HG03135 (cell line): ENCODE results near the gene DNAJC30.
"Not testable (repeated sequence)": the region's sequence is repeated elsewhere in the genome, so short reads cannot be mapped to it uniquely, and the experiment has no call there.

Experiments
- ATAC-seq: cut with Tn5 transposase; IDR thresholded peaks from one replicate; pipeline ENCODE4 v1.9.1; 2021; ENCODE audit warnings: mild to moderate bottlenecking, moderate library complexity; ENCODE audit not compliant: unreplicated experiment

DNAJC30 gene

DNA sequence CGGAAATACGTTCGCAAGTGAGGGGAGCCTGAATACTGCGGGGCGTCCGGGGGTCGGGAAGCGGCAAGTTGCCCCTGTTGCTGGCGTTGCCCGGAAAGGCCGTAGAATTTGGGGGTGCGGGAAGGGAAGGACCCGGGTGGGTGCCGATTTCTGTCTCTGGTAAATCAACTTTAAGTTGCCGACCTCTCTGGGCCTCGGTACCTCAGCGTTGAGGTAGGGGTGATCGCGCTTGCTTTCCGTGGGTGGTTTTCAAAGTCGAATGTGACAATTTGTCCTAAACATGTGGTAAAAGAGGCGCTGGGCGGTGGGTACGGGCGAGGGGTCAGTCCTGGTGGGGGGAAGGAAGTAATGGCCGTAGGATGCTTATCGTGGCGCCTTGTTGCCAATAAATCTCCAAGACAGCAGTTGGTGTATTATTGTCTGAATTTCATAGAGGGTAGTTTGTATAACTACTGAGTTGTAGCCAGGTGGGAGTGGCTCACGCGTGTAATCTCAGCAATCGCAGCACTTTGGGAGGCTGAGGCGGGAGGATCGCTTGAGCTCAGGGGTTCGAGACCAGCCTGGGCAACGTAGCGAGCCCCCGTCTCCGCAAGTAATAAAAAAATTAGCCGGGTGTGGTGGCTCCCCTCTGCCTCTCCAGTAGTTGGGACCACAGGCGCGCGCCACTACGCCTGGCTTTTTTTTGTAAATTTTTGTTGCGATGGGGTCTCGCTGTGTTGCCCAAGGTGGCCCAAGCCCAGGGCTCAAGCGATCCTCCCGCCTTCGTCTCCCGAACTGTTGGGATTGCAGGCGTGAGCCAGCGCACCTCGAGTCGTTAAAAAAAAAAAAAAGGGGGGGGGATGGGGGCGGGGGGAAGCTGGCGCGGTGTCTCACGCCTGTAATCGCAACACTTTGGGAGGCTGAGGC is 788 bp upstream of the DNAJC30 start:
- ATAC-seq = peak; percentile 8

DNA sequence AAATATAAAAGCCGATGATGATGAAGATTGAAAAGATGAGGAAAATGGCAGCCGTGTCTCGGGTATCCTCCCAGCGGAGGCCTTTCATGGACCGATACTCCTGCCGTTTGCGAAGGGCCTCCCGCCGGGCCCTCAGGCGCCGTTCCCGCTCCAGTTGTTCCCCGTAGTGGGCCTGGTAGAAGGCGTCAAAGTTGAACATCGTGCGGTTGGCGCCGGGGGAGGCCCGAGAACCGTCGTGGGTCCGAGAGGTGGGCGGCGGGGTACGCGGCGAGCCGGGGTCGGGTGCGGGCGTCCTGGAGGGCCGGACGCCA is 553 bp downstream of the DNAJC30 start:
- ATAC-seq = no peak

GRCh38 chr7:73681031-73681430 is 2.2 kb downstream of the DNAJC30 start:
- no peak for ATAC-seq

DNA sequence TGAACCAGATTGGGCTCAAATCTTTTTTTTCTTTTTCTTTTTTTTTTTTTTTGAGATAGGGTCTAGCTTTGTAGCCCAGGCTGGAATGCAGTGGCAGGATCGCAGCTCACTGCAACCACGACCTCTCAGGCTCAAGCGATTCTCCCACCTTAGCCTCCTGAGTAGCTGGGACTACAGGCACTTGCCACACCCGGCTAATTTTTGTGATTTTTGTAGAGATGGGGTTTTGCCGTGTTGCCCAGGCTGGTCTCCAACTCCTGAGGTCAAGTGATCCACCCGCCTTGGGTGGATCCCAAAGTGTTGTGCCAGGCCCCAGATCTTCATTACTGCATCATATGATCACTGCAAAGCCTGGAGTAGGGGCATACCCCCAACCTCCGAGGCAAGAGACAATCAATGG is 2.8 kb downstream of the DNAJC30 start:
- no peak for ATAC-seq

DNA sequence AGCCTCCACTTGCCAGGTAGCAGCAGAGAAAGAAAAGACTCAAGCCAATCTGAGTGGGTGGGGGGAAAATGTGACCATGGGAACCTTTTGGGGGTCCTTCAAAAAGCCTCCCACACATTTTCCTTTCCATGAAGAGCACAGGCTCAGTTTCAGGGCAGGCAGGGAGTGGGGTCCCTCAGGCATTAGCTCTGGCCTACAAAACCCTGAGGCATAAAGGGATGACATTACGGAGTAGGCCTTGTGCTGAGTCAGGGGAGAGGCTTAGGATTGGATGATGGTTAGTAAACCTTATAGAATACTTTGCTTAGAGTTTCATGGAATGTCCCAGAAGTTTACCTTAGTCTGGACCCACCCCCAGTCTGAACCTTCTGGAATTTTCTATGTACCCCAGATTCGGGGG is 3.5 kb downstream of the DNAJC30 start:
- no peak for ATAC-seq

GRCh38 chr7:73678862-73679261 is 4.4 kb downstream of the DNAJC30 start:
- no peak for ATAC-seq

DNA sequence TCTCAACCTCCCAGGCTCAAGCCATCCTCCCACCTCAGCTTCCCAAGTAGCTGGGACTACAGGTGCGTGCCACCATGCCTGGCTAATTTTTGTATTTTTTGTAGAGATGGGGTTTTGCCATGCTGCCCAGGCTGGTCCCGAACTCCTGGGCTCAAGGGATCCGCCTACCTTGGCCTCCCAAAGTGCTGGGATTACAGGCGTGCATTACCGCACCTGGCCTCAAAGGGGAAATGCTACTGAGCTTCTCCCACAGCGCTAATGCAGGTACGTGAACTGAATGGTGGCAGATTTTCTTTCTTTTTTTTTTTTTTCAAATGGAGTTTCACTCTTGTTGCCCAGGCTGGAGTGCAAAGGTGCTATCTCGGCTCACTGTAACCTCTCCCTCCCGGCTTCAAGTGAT is 7.2 kb downstream of the DNAJC30 start:
- ATAC-seq = not testable (repeated sequence)

GRCh38 chr7:73674468-73675124 is 8.7 kb downstream of the DNAJC30 start:
- no peak for ATAC-seq

DNA sequence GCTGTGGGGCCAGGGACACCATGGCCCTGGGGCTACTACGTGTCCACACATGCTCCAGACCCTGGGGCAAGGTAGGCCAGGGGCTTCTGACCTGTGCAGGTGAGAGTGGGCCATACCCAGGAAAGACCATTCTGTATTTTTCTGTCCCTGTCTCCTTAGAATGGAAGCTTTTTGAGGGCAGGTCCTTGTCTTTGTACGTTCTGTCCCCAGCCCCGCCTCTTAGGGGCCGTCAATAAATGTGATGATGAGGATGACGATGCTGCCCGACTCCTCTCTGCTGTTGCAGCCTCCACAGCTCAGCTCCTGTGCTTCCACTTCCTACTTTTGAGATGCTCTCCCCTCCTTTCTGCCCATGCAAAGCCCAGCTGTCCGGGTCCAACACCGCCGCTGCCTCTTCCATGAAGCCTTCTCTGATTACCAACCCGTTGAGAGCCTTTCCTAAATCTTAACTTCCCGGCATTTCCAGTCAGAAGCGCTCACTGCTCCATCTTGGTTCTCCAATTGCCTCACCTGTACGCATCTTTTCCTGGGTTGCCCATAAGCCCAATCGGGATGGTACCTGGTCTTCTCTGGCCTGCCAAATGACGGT is 11.3 kb downstream of the DNAJC30 start:
- no peak for ATAC-seq

DNA sequence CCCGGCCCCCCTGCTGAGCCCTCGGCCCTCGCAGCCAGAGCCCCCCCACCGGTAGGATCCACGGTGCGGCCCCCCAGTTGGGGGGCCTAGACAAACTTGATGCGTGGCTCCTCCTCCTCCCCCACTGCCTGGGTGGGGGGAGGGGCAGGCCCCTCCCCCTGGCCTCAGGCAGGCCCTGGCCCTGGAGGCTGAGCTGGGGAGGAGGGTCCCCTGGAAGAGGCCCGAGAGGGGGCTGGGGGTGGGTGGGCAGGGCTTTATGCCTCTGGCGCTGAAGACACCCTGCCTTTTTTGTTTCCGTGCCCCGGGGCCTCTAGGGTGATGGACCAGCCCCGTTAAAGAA is 12.0 kb downstream of the DNAJC30 start:
- ATAC-seq = no peak

DNA sequence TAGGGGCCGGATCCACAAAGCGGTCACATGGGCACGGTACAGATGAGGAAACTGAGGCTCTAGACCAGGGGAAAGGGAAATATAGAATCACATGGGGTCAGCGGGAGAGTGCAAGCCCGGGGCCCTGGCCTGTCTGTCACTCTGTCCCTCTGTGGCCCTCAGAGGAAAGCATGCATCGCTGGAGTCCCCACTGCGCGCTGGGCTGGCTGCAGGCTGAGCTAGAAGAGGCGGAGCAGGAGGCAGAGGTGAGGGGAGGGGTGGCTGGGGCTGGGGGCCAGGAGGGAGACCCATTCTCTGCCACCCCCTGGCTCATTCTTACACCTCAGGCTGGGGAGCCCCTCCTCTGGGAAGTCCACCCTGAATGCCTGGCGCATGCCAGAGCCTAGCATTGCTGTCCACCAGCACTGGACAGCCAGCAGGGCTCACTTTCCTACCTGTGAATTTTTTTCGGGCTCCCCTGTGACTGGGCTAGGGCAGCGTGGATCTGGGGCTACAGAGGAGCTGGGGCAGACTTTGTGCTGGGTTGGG is 13.3 kb downstream of the DNAJC30 start:
- no peak for ATAC-seq

DNA sequence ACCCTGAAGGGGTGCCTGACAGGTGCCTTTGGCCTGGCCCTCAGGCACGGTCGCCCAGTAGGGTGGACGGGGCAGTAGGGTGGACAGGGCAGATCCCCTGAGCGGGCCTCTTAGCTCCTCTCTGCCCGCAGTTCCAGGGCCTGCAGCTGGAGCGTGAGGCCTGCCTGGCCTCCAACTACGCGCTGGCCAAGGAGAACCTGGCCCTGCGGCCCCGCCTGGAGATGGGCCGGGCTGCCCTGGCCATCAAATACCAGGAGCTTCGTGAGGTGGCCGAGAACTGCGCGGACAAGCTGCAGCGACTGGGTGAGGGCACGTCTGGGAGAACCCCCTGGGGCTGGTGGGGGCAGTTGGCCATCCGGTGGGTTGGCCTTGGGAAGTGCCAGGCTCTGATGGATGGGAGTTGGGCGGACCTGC is 14.0 kb downstream of the DNAJC30 start:
- ATAC-seq = no peak

- no peak for ATAC-seq
Observed at GRCh38 chr7:73668886-73669230, 14.4 kb downstream of the DNAJC30 start.

DNA sequence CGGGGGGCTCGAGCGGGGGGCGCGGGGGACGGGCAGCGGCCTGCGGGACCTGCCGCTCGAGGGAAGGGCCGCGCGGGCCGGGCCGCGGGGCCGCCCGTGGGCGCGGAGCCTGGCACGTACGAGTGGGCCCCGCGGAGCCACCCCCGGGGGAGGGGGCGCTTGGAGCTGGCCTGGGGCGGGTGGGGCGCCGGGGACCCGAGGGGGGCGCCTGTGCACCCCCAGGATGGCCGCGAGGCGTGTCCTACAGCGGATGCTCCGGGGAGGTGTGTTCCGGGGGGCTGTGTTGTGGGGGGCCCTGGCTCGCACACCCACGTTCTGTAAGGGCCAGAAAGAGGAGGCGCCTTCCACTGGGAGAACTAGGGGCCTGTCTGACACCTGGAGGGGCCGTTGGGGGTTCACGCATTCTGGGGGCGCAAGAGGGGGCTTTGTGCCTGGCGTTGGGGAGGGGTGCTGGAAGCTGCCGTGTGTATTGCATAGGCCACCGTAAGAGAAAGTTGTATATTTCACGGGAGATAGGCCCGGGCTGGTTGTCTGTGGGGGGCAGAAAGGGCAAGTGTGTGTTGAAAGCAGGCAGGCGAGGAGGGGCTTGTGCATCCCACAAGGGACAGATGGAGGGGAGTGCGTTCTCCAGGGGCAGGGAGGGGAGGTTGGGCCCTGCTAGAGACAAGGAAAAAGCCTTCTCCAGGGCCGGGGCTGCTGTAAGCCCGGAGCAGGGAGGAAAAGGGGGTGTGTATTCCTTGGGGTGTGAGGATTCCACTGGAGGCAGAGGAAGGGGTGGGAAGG is 15.0 kb downstream of the DNAJC30 start:
- ATAC-seq = peak; percentile 14

DNA sequence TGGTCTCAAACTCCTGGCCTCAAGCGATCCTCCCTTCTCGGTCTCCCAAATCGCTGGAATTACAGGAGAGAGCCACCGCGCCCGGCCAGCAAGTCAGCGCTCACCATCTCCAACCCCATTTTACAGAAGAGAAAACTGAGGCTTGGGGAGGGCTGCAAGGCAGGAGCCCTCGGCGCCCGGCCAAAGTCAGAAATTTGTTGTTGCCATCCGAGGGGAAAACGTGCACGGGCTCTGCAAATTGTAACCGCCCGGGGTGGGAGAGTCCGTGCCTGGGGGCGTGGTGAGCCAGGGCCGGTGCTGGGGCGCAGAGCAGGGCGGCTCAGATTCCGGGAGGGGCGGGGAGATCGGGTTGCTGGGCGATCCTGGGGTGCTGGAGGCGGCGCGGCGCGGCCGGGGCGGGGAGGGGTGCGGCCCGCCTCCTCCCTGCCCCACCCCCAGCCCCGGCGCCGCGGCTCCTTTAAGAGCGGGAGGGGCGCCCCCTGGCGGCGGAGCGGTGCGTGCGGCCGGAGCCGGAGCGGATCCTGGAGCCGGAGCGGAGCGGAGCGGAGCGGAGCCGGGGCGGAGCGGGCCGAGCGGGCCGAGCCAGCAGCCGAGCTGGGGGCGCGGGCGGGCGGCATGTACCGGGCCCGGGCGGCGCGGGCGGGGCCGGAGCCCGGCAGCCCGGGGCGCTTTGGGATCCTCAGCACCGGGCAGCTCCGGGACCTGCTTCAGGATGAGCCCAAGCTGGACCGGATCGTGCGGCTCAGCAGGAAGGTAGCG is 15.7 kb downstream of the DNAJC30 start, which contains the start of gene VPS37D:
Gene VPS37D, plus strand, starts transcription at position 488 of the 759 bp plus-strand sequence. Its CDS starts 128 bp downstream, at position 616.
- peak; percentile 76 for ATAC-seq

- no peak for ATAC-seq
Observed at GRCh38 chr7:73663033-73663432, 20.2 kb downstream of the DNAJC30 start.

- ATAC-seq = not testable (repeated sequence)
Observed at GRCh38 chr7:73660594-73660993, 22.7 kb downstream of the DNAJC30 start.

GRCh38 chr7:73659983-73660382 is 23.3 kb downstream of the DNAJC30 start:
- no peak for ATAC-seq

DNA sequence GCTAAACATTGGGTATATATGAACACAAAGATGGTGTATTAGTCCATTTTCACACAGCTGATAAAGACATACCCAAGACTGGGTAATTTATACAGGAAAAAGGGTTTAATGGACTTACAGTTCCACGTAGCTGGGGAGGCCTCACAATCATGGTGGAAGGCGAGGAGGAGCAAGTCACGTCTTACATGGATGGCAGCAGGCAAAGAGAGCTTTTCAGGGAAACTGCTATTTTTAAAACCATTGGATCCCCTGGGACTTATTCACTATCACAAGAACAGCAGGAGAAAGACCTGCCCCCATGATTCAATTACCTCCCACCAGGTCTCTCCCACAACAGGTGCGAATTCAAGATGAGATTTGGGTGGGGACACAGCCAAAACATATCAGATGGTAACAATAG is 27.9 kb downstream of the DNAJC30 start:
- ATAC-seq = not testable (repeated sequence)

DNA sequence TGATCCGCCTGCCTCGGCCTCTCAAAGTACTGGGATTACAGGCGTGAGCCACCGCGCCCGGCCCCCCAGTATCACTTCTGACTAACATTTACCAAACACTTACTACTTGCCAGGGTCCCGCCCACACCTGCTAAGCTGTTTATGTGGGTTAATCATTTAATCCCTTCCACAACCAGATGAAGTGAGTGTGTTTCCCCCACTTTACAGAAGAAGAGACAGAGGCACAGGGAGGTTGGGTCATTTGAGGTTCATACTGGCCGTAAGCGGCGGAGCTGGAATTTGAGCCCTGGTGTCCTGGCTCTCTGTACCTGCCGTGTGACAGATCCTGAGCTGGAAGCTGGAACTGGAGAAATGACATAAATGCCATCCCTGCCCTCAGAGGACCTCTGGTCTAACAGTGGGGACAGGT is 30.7 kb downstream of the DNAJC30 start:
- no peak for ATAC-seq
